ENCODE results near the gene LPCAT2.

Gene LPCAT2

GRCh38 chr16:55559933-55560516 lies 51.2 kb downstream of the LPCAT2 start:
- no peak for DNase-seq

- no peak for DNase-seq
These were observed 52.5 kb downstream of the LPCAT2 start for GRCh38 chr16:55561319-55561848.

- DNase-seq, result no peak
These were observed 54.1 kb downstream of the LPCAT2 start for GRCh38 chr16:55562936-55563335.

- no peak for DNase-seq
These were observed 54.9 kb downstream of the LPCAT2 start for GRCh38 chr16:55563797-55564196.

- DNase-seq, result no peak
These were observed 56.2 kb downstream of the LPCAT2 start for GRCh38 chr16:55565086-55565485.

- DNase-seq, result no peak
These were observed 57.7 kb downstream of the LPCAT2 start, which contains the start of gene CAPNS2 for GRCh38 chr16:55566432-55567175. CAPNS2 (plus strand) TSS chr16:55566684; CDS start chr16:55566757, 73 bp downstream.

- DNase-seq, result no peak
These were observed 58.5 kb downstream of the LPCAT2 start for GRCh38 chr16:55567382-55567781.

GRCh38 chr16:55568207-55568606 lies 59.3 kb downstream of the LPCAT2 start:
- DNase-seq, result no peak

GRCh38 chr16:55569025-55569424 lies 60.2 kb downstream of the LPCAT2 start:
- DNase-seq, result no peak

- no peak for DNase-seq
These were observed 61.3 kb downstream of the LPCAT2 start for GRCh38 chr16:55570159-55570558.

GRCh38 chr16:55571191-55571897 lies 62.5 kb downstream of the LPCAT2 start:
- no peak for DNase-seq

- no peak for DNase-seq
These were observed 63.6 kb downstream of the LPCAT2 start for GRCh38 chr16:55572439-55572838.

GRCh38 chr16:55574811-55575210 lies 65.9 kb downstream of the LPCAT2 start:
- no peak for DNase-seq

GRCh38 chr16:55575496-55575895 lies 66.6 kb downstream of the LPCAT2 start:
- no peak for DNase-seq

- no peak for DNase-seq
These were observed 67.5 kb downstream of the LPCAT2 start for GRCh38 chr16:55576384-55576783.

- DNase-seq, result no peak
These were observed 69.0 kb downstream of the LPCAT2 start for GRCh38 chr16:55577887-55578286.

GRCh38 chr16:55585631-55586030 lies 76.8 kb downstream of the LPCAT2 start:
- DNase-seq, result no peak

GRCh38 chr16:55588799-55589198 lies 79.9 kb downstream of the LPCAT2 start:
- no peak for DNase-seq

- DNase-seq, result no peak
These were observed 83.4 kb downstream of the LPCAT2 start for GRCh38 chr16:55592306-55592705.

GRCh38 chr16:55597928-55598327 lies 89.1 kb downstream of the LPCAT2 start:
- DNase-seq, result no peak

- no peak for DNase-seq
These were observed 97.0 kb downstream of the LPCAT2 start for GRCh38 chr16:55605754-55606336.

GRCh38 chr16:55613613-55614335 lies 104.9 kb downstream of the LPCAT2 start:
- DNase-seq, result no peak

- DNase-seq, result no peak
These were observed 106.2 kb downstream of the LPCAT2 start for GRCh38 chr16:55615071-55615470.

Measured in effector CD8-positive, alpha-beta T cell (primary cell).